AML-193 (cell line): ENCODE data around the gene GMIP.
"Not testable (repeated sequence)": the region's sequence is repeated elsewhere in the genome, so short reads cannot be mapped to it uniquely, and the experiment has no call there.

Source experiments
- DNase-seq, 2 experiments: peaks; one replicate each; lab custom pipeline; 2025; lab: John Stamatoyannopoulos, UW

The GMIP gene

DNA sequence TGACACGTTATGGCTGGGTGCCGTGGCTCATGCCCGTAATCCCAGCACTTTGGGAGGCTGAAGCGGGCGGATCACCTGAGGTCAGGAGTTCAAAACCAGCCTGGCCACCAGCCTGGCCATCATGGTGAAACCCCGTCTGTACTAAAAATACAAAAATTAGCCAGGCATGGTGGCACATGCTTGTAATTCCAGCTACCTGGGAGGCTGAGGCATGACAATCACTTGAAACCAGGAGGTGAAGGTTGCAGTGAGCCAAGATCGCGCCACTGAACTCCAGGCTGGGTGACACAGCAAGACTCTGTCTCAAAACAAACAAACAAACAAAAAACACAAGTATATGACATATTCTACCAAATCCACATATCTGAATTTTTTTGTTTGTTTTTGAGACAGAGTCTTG lies 36.8 kb downstream of the GMIP start:
- not testable (repeated sequence) for DNase-seq

DNA sequence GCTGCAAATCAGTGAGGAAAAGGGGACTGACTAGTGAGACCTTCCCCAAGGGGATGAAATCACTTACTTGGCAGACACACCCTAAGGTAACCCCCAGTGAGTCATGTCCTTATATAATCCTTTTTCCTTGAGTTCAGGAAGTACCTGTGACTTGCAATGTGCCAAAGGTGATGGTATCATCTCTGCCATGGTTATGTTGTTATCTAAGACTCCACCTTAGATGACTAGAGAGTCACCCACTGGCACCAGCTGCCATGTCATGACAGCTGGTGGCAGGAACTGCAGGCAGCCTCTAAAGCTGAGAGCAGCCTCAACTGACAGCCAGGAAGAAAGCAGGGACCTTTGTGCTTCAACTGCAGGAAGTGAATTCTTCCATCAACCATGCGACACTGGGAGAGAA lies 37.4 kb downstream of the GMIP start:
- no peak for DNase-seq

DNA sequence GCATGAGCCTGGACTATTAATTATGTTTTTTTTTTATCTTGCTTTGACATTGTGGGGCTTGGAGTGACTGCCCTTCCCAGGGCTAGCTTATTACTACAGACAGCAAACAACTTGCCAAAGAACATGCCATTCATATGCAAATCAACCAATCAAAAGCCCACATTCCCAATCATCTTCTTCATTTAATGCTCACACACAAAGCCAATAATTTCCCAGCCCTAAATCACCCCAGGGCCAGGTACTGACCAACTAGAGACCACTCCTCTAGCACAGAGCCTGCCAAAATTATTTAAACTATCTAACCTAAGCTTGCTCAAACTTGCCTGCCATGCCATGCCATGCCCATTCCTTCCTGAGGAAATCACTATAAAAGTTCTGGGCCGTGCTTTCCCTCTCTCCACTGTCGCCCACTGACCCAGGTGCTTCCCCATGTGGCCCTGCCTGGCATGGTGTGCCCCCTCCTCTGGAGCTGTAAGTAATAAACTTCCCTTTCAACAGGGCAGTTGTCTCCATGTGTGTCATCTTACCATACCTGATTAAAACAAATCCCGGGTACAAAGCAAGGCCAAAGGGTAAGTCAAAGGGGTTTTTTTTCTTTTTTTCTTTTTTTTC lies 40.6 kb downstream of the GMIP start:
- no peak for DNase-seq

DNA sequence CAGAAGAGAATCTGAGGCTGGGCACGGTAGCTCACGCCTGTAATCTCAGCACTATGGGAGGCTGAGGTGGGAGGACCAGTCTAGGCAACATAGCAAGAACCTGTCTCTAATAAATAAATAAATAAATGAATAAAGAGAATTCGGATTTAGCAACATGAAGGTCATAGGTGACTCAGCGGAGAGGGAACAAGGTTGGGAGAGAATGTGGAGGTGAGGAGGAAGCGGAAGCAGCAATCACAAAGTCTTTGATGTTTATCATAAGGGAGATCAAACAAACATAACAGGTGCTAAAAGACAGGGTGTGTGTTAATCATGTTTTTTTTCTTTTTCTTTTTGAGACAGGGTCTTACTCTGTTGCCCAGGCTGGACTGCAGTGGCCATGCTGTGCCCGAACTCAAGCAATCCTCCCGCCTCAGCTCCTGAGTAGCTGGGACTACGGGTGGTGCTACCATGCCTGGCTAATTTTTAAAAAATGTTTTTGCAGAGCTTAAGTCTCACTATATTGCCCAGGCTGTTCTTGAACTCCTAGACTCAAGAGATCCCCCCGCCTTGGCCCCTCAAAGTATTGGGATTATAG lies 41.2 kb downstream of the GMIP start:
- DNase-seq = no peak

DNA sequence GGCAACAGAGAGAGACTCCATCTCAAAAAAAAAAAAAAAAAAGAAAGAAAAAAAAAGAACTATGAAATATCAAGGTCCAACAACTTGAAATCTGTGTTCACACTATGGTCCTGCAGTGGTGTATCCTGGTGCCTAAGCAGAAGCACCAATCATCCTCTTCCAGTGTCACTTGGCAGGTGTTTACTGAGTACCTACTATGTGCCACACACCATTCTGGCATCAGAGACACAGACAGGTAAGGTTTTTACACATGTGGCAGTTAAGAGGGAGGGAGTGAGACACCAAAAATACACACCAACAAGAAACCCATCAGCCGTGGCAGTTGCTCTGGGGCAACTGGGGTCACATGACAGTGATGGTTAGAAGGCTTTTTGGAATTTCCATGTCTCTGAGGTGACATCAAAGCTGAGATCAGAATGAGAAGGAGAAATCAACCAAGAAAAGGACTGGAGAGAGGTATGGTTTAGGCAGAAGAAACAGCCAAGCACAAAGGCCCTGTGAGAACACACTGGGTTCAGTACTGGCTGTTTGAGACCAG lies 42.6 kb downstream of the GMIP start:
- DNase-seq = no peak

DNA sequence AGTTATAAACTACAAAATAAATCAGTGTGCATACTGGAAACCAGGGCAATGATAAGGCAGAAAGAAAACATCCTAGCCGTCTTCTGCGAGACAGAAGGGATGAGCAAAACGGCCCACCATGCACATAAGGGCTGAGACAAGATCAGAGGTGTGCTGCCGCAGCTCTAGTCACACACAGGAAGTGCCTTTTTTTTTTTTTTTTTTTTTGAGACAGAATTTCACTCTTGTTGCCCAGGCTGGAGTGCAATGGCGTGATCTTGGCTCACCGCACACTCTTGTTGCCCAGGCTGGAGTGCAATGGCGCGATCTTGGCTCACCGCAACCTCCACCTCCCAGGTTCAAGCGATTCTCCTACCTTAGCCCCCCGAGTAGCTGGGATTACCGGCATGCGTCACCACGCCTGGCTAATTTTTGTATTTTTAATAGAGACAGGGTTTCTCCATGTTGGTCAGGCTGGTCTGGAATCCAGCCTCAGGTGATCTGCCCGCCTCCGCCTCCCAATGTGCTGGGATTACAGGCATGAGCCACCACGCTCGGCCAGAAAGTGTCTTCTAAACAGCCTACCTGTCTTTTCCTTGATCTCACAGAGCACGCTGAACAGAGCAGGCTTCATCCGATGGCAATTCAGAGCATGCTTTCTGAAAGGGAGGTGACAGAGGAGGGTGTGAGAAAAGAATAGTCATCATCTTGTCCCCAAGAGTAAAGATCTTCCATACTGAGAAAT lies 44.6 kb downstream of the GMIP start:
- DNase-seq = not testable (repeated sequence)

DNA sequence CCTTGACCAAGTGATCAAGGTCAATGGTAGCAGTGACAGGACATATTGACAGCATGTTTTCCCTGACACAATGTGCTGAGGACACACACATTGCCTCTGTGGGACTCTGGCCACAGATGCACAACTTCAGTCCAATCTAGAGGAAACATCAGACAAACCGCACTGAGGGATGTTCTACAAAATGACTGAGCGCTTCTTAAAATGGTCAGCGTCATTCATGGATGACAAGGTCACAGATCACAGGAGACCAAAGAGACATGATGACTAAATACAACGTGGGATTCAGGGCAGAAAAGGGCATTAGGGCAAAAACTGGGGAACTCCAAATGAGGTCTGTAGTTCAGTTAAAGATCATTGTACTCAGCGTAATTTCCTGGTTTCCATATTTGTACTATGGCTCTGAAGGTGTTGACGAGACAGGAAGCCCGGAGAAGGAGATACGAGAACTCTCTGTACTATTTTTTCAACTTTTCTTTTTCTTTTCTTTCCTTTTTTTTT lies 45.6 kb downstream of the GMIP start:
- no peak for DNase-seq

DNA sequence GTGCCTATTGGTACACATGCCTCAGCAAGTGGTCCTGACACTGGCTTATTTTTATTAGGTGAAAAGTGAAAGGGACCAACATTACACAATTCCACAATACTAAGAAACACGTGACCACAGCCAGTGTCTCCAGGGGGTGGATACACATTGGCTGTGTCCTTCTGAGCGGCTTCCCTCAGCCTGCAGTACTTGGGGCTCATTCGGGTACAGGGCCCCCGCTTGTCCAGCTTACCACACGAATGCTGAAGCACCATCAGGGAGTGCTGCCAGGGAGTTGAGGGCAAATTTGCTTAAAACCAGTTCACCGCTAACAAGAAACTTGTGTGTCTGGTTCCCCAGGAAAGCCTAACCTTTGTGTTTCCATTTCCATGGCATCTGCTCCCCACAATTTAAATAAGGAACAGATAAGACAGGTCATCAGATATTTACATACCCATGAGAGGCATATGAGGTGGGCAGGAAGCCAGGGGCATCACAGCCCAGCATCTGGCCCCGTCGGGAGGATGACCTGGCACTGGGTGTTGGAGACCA lies 48.2 kb downstream of the GMIP start:
- DNase-seq = peak in 1 of 2 experiments; percentile 20

DNA sequence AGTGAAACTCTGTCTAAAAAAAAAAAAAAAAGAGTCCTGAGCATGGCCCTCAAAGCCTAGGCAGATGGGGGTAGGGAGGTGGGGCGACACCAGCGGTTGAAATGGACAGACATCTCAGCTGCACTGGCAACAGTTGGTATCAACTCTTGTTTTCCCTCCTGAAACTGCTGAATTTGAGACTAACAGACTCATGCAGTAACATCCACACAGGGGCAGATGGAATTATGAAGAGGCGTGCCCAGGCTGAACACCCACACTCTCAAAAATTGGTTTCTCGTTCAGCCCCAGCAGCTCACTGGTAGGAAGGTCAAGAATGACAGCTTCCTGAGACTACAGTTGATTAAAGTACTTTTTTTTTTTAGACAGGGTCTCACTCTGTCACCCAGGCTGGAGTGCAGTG lies 49.1 kb downstream of the GMIP start:
- no peak for DNase-seq

DNA sequence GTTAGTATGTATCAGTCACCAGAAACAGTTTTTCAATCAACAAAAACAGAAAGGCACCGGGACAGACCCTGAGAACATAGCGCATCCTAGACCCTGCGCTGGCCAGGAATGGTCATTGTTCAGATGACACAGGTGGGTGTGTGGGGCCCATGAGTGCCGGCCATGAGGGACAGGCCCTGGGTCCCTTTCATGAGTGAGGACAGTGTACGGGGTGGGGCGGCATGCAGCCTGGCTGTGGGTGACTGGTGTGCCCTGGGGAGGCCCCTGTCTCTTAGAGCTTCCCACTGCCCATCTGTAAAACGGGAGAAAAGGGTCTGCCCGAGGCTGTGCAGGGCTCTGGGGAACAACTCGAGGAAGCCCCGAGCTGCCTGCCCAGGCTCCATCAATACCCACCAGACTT lies 50.8 kb downstream of the GMIP start:
- no peak for DNase-seq

DNA sequence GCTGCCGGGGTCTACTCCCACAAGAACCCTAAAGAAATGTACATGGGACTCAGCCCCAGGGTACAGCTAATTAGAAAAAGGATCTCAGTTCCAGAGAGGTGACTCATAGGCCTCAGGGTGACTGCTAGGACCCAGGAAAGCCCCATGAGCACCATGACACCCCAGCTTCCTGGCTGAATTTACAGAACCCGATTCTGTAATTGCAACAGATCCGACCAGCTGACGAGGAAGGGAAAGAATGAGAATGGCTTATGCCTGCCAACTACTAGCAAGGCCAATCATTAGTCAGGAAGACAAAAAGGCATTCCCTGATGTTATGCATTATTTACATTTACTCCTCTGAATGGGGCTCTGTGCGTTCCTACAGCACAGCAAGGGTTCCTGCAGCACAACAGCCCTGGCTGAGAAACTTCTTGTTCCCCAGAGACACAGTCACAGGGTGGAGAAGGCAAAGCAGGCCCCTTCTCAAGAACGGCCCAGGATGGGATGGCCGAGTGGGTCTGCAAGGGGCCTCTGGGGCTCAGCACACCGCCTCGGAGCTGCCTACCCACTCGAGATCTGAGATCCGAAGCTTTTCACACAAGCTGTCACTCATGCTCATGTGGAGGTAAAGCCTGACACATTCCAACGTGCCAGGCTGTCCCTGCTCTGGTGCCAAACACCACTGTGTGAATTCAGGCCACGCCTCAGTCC lies 52.2 kb downstream of the GMIP start:
- DNase-seq = peak; percentile 82 to 85

DNA sequence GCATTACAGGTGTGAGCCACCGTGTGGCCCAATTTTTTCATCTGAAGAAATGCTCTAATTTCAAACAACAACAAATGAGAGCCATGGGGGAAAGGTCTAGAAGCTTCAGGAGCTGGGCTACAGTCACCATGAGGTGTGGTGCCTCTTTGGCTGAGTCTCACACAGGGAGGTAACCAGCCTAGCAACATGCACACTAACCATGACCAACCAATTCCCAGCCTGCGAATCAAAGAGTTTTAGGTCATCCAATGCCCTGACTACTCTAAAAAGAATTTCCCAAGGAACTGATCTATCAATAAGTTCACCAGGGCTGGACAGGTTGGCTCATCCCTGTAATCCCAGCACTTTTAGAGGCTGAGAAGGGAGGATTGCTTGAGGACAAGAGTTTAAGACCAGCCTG lies 54.9 kb downstream of the GMIP start:
- no peak for DNase-seq

DNA sequence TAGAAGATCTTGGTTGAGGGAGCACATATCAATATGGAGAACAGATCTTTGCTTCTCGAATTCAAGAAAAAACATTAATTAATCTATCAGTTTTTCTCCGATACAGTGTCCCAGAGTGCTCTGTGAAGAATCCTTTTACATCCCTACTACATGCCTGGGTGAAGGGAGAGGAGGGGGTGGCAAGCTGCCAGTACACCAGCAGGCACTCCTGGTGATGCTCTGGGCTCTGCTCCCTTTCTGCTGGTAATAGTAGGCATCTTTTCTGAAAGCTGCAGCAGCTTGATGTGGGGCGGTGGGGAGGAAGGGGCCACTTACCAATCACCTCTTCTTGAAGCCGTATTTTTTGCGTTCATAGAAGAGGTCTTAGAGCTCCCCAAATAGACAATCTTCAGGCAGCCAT lies 55.7 kb downstream of the GMIP start:
- DNase-seq = no peak

DNA sequence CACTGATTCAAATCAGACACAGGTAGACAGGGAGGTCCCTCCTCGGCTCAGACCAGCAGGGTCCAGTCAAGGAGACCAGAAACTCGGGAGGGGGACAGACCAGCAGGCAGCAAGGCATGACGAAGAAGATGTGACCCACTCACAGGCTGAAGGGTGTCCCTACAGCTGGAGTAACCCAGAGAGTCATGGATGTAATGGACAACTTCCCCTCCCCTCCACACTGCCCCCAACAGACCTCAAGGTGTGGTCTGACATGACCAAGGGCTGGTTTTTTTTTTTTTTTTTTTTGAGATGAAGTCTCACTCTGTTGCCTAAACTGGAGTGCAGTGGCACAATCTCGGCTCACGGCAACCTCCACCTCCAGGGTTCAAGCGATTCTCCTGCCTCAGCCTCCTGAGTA lies 59.1 kb downstream of the GMIP start:
- DNase-seq = no peak

DNA sequence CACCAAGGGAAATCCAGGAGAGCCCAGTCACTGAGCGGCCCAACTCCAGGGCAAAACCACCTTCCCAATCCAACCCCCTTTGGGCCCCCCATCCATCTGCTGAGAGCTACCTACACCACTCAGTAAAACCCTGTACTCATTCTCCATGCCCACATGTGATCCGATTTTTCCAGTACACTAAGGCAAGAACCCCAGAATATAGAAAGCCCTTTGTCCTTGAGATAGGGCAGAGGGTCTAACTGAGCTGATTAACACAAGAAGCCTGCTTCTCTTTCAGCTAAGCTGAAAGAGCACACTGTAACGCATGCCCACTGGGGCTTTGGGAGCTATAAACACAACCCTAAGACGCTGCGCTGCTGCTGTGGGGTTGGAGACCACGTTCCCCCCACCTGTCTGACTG lies 61.0 kb downstream of the GMIP start:
- DNase-seq = no peak

DNA sequence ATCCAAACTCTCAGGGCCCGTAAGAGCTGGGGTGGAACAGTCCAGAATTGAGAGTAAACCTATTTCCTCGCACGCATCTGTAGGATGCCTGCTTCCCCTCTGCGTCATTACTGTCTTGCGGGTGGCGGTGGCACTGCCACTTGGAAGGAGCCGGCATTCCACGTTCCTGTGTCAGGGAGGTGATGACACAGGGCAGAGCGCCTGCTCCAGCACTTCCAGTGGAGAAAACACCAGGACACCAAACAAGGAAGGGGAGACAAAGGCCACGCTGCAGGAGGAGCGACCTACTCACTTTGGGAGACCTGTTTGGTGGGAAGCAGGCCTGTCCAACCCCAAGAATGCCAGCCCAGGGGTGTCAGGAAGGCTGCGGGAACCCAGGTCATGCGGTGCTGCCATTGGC lies 62.1 kb downstream of the GMIP start:
- DNase-seq = no peak

DNA sequence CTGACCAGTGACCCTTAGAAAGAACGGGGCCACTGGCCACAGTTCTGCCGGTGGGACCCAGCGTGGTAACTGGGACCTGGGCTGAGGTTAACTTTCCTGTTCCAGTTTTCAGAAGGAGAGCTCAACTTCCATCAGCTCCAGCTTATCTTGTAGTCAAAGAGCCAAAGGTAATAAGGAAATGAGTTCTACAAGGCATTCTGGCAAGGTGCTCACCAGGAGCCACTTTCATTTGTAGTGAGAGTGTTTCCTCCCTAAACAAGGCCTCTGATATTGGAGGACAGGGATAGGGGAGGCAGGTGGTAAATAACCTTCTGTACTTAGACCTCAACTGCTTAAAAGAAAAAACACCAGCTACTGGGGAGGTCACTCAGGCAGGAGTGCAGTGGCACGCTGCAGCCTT lies 63.0 kb downstream of the GMIP start:
- no peak for DNase-seq

DNA sequence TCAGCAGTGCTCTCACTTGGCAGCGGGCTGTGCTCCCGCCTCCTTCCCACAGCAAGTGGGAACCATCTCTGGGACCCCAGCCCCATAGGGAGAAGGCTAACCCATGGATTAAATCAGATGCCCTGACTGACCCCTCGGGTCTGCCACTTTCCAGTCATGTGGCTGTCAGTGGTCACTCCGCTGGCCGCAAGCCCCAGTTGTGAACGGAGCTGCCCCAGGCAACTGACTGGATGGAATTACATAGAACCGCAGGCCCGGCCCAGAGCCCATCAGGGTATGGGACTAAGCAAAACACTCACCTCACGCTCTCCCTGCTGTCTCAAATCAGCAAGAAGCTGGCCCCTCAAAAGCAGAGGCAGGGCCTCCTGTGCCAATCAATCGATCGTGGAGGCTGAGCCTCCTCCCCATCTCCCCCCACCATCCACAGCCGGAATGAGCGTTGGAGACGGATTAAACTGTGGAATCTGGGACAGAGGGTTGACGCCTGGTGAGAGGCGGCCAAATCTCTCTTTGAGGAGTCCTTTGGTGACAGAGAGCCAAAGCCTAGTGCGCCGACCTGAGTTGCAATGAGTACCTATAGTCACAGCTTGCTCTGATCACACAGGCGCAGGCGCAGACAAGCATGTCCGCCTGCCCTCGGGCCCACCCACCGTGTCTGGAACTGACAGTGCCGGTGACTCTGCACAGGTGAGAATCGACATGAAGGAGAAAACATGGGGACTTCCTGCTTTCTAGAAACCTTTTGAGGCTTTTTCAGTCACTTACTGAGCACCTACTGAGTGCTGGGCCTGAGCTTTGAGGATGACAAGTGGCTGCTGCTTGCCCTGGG lies 63.7 kb downstream of the GMIP start:
- no peak for DNase-seq
